Caki2 (cell line): Measurements from ENCODE around the gene ZNF800. TPM values are rescaled to one million over a fixed set of nuclear protein-coding genes. Genes with fewer than 3 reads are reported as not detected.

Experiments used
- DNase-seq: peaks from one replicate; pipeline ENCODE4 v3.0.0-alpha.2; 2015; ENCODE audit warnings: low read depth
- in situ Hi-C: cut with HindIII; loops from 2 replicates; pipeline ENCODE4 v1.10.0; 2016; ENCODE audit warnings: low sequenced_read_pairs, low pct_unique_long_range_greater_than_20kb, mixed read lengths
- total RNA-seq: library from RNA; depleted of rRNA; stranded (reverse); fragments of >200 nt; shearing (Covaris generic); gene quantifications from 2 replicates; pipeline ENCODE4 v1.2.3, GENCODE V29; 2014; ENCODE audit warnings: low replicate concordance

The ZNF800 gene
- total RNA-seq, 1 experiment from 2014 or later = 7.6 TPM

GRCh38 chr7:127365164-127365956 is 27.1 kb downstream of the ZNF800 start:
- no peak for DNase-seq
- in situ Hi-C loops = no loop called here

- in situ Hi-C loops = no loop called here
Observed at GRCh38 chr7:127362364-127363027, 30.0 kb downstream of the ZNF800 start.

GRCh38 chr7:127361736-127362135 is 30.8 kb downstream of the ZNF800 start:
- in situ Hi-C loops = no loop called here
- no peak for DNase-seq

More at GRCh38 chr7:127362364-127363027, 30.0 kb downstream of the ZNF800 start:
- no peak for DNase-seq

GRCh38 chr7:127359011-127359410 is 33.5 kb downstream of the ZNF800 start:
- in situ Hi-C loops = no loop called here
- no peak for DNase-seq

- no peak for DNase-seq
- in situ Hi-C loops = no loop called here
Observed at GRCh38 chr7:127353897-127354296, 38.6 kb downstream of the ZNF800 start.

DNA sequence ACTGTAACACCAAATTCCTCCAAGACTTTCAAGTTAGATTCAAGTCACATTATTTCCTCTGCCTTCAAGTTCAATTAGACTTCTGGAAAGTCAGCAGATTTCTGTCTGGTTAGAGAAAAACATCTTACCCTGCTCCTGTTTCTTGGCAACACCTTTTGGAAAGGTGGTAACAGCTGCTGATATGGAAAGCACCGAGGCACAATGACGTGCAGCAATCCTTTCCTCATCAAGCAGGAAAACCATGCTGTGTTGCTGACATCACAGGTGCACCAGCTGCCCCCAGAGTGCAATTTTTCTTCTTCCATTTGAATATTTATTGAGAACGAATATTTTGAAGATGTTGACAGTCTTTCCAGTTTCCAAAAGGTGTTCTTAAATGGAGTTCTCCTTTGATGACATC is 41.9 kb downstream of the ZNF800 start:
- DNase-seq = no peak
- in situ Hi-C loops = no loop called here

DNA sequence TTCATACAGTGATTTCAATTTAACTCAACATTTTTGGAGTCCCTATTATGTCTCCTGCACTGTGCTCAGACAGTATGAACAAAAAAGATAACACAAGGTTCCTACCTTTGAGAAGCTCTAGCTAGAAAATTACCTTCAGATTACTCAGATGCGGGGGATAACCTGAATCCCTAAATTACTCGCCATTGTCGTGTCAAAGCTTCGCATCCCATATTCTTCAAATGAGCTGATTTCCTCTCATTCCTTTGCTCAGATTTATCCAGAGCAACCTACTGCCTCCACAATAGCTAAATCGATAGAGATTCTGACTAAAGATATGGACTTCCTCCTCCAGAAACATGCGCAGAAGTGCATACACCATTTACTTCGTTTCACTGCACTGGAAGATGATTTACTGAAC is 42.6 kb downstream of the ZNF800 start:
- in situ Hi-C loops = no loop called here
- DNase-seq = no peak

GRCh38 chr7:127348247-127348631 is 44.3 kb downstream of the ZNF800 start:
- no peak for DNase-seq

DNA sequence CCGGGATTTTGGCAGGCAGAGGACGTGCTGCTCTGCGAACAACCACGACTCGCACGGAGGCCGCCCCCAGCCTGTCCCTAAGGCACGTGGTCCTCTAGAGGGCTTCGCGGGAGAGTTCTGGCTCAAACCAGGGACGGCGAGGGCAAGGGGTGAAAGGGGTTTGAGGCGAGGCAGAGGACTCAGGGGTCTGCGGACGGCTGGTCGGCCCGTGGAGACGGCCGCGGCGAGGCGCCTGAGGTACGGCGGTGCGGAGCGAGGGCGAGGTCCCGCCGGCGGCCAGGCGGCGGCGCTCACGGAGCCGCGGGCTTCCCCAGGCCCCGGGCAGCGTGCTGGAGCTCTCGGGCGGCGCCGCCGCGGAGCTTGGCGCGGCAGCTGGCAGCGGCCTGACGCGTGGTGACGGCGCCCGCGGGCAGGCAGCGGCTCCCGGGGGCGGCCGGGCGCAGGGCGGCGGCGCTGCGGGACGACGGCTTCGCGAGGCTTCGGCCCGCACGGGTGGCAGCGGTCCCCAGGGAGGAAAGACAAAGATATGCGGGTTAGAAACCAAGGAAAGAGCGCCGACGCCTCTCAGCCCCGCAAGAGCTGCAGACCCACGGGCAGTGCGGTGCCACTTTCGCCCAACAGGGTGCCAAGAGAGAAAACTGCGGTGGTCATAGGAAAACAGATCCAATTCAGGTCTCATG is 44.8 kb downstream of the ZNF800 start:
- peak; percentile 25 for DNase-seq
- in situ Hi-C loops = no loop called here

More at GRCh38 chr7:127348247-127348631, 44.3 kb downstream of the ZNF800 start:
- in situ Hi-C loops = no loop called here

GRCh38 chr7:127346575-127347256 is 45.8 kb downstream of the ZNF800 start:
- no peak for DNase-seq
- in situ Hi-C loops = no loop called here

GRCh38 chr7:127342596-127342995 is 49.9 kb downstream of the ZNF800 start:
- in situ Hi-C loops = no loop called here

GRCh38 chr7:127338122-127338521 is 54.4 kb downstream of the ZNF800 start:
- in situ Hi-C loops = no loop called here

More at GRCh38 chr7:127342596-127342995, 49.9 kb downstream of the ZNF800 start:
- no peak for DNase-seq

DNA sequence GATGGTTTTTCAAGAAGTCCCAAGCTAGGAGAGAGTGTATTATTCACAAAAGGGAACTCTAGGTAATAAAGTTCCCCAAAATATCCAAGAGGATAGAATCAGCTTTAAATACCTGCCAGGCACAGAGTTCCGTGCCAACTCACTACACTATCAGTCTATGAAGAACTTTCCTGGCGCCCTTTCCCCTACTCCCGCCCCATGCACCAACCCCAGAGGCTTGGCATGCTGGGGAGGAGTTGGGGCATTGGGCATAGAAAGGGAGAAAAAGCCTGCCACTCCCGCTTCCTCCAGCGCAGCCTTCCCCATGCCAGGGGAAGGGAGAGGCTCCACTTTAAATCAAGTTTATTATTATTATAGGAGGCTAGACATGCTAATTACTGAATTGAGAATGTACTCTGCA is 54.9 kb downstream of the ZNF800 start:
- in situ Hi-C loops = no loop called here
- no peak for DNase-seq

More at GRCh38 chr7:127338122-127338521, 54.4 kb downstream of the ZNF800 start:
- no peak for DNase-seq

DNA sequence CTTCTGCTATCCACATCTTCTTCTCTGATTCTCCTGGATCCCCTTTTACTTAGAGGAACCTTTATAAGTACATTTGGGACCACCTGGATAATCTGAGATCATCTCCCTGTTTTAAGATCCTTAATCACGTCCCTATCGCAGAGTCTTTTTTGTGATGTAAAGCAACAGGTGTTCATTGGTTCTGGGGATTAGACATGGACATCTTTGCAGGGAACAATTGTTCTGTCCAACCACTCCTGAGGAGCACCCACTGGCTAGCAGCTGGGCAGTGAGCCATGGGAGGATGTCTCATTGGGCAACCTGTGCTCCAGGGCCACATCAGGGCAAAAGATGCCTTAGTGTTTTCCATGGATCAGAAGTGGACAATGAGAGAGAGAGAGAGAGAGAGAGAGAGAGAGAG is 56.0 kb downstream of the ZNF800 start:
- DNase-seq = no peak

GRCh38 chr7:127332880-127333279 is 59.6 kb downstream of the ZNF800 start:
- in situ Hi-C loops = no loop called here
- no peak for DNase-seq

More for the DNA sequence above, 56.0 kb downstream of the ZNF800 start:
- in situ Hi-C loops = no loop called here

GRCh38 chr7:127330070-127330469 is 62.4 kb downstream of the ZNF800 start:
- DNase-seq = no peak
- in situ Hi-C loops = no loop called here

GRCh38 chr7:127322832-127323493 is 69.5 kb downstream of the ZNF800 start:
- DNase-seq = no peak
- in situ Hi-C loops = no loop called here

DNA sequence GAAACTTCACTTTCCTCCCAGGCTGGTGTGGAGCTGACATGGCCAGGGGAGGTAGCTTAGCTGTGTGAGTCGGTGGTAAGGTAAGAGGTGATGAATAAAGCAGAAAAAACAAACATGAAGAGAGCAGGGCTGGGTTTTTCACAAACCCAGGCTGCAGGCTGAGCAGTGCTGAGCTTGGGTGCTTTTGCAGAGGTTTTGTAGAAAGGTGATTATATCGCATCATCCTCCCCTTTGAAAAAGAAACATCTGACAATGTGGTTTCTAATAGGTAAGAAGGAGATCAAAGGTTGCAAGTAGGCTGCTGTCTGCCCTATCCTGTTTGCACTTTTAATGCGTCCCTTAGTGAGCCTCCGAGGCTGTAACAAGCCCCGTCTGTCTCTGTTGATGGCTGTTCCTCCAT is 70.2 kb downstream of the ZNF800 start:
- DNase-seq = no peak
- in situ Hi-C loops = no loop called here
